Ovary (tissue), 3 donors: ENCODE measurements around the gene LTB.

Source experiments
- EP300 ChIP-seq: sonication (generic); formaldehyde crosslinking; IDR thresholded peaks from one replicate; pipeline ENCODE4 v1.6.1; 2017; ENCODE audit warnings: antibody characterized with exemption
- POLR2A ChIP-seq: fragments of 450-650 bp; IDR thresholded peaks from one replicate; pipeline ENCODE4 v1.6.1; 2017; ENCODE audit warnings: antibody characterized with exemption, mild to moderate bottlenecking, moderate library complexity
- TF ChIP-seq, protein P1 (sequence below), 3 donors: fragments of 450-650 bp in 2 of 3; fragments of 200-600 bp in 1 of 3; IDR thresholded peaks; one replicate each; pipeline versions ENCODE4 v1.5.1 to v1.8.0; 2016 to 2022; ENCODE audit warnings: antibody characterized with exemption in 3 of 3, mild to moderate bottlenecking in 1 of 3
- donor health status: DM: no; HTN: no; CAD: no.

- TF ChIP-seq POLR2A (no peak), EP300 (no peak)
- TF ChIP-seq, protein P1, sequence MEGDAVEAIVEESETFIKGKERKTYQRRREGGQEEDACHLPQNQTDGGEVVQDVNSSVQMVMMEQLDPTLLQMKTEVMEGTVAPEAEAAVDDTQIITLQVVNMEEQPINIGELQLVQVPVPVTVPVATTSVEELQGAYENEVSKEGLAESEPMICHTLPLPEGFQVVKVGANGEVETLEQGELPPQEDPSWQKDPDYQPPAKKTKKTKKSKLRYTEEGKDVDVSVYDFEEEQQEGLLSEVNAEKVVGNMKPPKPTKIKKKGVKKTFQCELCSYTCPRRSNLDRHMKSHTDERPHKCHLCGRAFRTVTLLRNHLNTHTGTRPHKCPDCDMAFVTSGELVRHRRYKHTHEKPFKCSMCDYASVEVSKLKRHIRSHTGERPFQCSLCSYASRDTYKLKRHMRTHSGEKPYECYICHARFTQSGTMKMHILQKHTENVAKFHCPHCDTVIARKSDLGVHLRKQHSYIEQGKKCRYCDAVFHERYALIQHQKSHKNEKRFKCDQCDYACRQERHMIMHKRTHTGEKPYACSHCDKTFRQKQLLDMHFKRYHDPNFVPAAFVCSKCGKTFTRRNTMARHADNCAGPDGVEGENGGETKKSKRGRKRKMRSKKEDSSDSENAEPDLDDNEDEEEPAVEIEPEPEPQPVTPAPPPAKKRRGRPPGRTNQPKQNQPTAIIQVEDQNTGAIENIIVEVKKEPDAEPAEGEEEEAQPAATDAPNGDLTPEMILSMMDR (IDR thresholded peaks at IDR 0.05), result no peak
These were observed 49.0 kb upstream of the LTB start for GRCh38 chr6:31631209-31631608.
